NCI-H1694 treated with DMSO at 0.1 percent for 48 hours (cell line): Measurements from ENCODE around the gene C5orf22.

ENCODE experiments used
- DNase-seq: peaks from one replicate; lab custom pipeline; 2025; lab: John Stamatoyannopoulos, UW

Gene C5orf22

DNA sequence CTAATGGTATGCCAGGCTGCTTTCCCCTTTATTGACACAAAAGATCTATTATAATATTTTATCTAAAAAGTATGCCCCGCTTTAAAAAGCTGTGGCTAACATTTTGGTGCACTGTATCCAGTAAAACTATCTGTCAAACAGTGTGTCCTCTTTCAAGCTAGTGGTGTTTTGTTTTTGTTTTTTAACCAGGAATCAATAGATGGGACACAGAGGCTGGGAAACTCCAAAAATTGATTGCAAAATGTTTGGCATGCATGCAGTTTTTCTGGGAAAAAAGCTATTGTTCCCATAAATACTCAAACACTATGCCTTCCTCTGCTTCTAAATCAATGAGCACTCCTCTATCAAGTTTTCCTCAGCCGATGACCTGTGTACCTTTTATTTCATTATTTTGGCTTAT, 72.5 kb downstream of the C5orf22 start:
- DNase-seq, result no peak
